ENCODE measurements around the gene ARRB1.

ARRB1 gene

GRCh38 chr11:75264971-75265370, 86.5 kb downstream of the ARRB1 start:
- Histone ChIP-seq H3K36me3 (ENCODE audit: control insufficient read depth in 1 of 2, insufficient read depth in 2 of 2, low read length in 2 of 2) (peaks cover 19 to 24% of the 10 kb centered on the region in 2 experiments), H3K4ac (ENCODE audit: low read depth, low read length) (no peak overlapping the region), H4K91ac (ENCODE audit: low read depth, low read length) (no peak overlapping the region), H2AFZ (ENCODE audit: insufficient read depth, low read length, poor library complexity) (no peak overlapping the region), H4K12ac (ENCODE audit: low read depth, low read length) (no peak overlapping the region), H3K27ac (ENCODE audit: low read depth, low read length) (no peak overlapping the region), H4K8ac (ENCODE audit: low read depth, low read length) (no peak overlapping the region), H2AK5ac (ENCODE audit: low read length) (no peak overlapping the region), H3K9ac (ENCODE audit: low read length) (no peak overlapping the region), H2BK12ac (ENCODE audit: low read length) (no peak overlapping the region), H3K4me2 (ENCODE audit: low read length) (no peak overlapping the region), H2BK120ac (ENCODE audit: insufficient read depth, low read length, poor library complexity) (no peak overlapping the region), H3K4me1 (ENCODE audit: control insufficient read depth in 1 of 2, insufficient read depth in 2 of 2, low read length in 2 of 2) (peaks cover 0 to 2% of the 10 kb centered on the region in 2 experiments), H3K79me1 (ENCODE audit: low read length) (no peaks in the 10 kb centered on the region), H3K27me3 (ENCODE audit: insufficient read depth, low read length) (no peaks in the 10 kb centered on the region), H3K4me3 (ENCODE audit: low read depth, low read length) (no peak overlapping the region), H3K14ac (ENCODE audit: low read length) (no peak overlapping the region), H3K18ac (ENCODE audit: low read length) (no peak overlapping the region), H3K9me3 (ENCODE audit: insufficient read depth, low read depth, low read length) (no peaks in the 10 kb centered on the region), H2BK5ac (ENCODE audit: low read depth, low read length, poor library complexity) (no peak overlapping the region), H3K79me2 (ENCODE audit: control insufficient read depth, insufficient read depth, low read length, poor library complexity) (no peaks in the 10 kb centered on the region), H3K23ac (ENCODE audit: low read length) (no peak overlapping the region)
- WGBS (ENCODE audit: extremely low coverage, insufficient coverage, insufficient read length): no CpG with 5 or more reads among the region's 6 CpGs
- no peak for DNase-seq

DNA sequence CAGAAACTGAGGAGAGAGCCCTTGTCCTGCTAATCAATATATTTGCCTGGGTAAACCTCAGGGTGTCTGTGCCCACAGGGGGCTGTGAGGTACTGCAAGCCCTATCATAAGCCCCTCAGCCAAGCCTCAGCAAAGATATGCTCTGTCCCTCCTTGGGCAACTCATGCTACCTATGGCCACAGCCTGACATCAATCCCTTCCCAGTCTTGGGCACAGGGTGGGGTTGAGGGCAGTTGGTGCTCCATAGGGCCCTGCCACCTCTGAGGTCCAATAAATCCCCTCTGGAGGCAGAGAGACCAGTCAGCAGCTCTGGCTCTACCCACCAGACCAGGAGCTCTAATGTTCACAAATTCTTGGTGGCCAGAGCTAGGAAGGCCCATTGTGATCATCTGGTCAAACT, 87.1 kb downstream of the ARRB1 start:
- no peak overlapping the region for H3K4me3 ChIP-seq (ENCODE audit: low read depth, low read length)
- H2BK12ac ChIP-seq (ENCODE audit: low read length): no peak overlapping the region
- H4K91ac ChIP-seq (ENCODE audit: low read depth, low read length): no peak overlapping the region
- H3K27ac ChIP-seq (ENCODE audit: low read depth, low read length): no peak overlapping the region
- H2BK5ac ChIP-seq (ENCODE audit: low read depth, low read length, poor library complexity): no peak overlapping the region
- H4K12ac ChIP-seq (ENCODE audit: low read depth, low read length): no peak overlapping the region
- H3K9me3 ChIP-seq (ENCODE audit: insufficient read depth, low read depth, low read length): no peaks in the 10 kb centered on the region
- no peak overlapping the region for H2BK120ac ChIP-seq (ENCODE audit: insufficient read depth, low read length, poor library complexity)
- H3K27me3 ChIP-seq (ENCODE audit: insufficient read depth, low read length): no peaks in the 10 kb centered on the region
- no peaks in the 10 kb centered on the region for H3K79me1 ChIP-seq (ENCODE audit: low read length)
- H3K36me3 ChIP-seq (ENCODE audit: control insufficient read depth in 1 of 2, insufficient read depth in 2 of 2, low read length in 2 of 2): peaks cover 19 to 24% of the 10 kb centered on the region in 2 experiments
- H3K4me2 ChIP-seq (ENCODE audit: low read length): no peak overlapping the region
- no peak overlapping the region for H3K23ac ChIP-seq (ENCODE audit: low read length)
- peaks cover 0 to 2% of the 10 kb centered on the region in 2 experiments for H3K4me1 ChIP-seq (ENCODE audit: control insufficient read depth in 1 of 2, insufficient read depth in 2 of 2, low read length in 2 of 2)
- H2AFZ ChIP-seq (ENCODE audit: insufficient read depth, low read length, poor library complexity): no peak overlapping the region
- H3K14ac ChIP-seq (ENCODE audit: low read length): no peak overlapping the region
- no peak overlapping the region for H4K8ac ChIP-seq (ENCODE audit: low read depth, low read length)
- no peak overlapping the region for H2AK5ac ChIP-seq (ENCODE audit: low read length)
- no peak for DNase-seq
- H3K9ac ChIP-seq (ENCODE audit: low read length): no peak overlapping the region
- H3K18ac ChIP-seq (ENCODE audit: low read length): no peak overlapping the region
- no peaks in the 10 kb centered on the region for H3K79me2 ChIP-seq (ENCODE audit: control insufficient read depth, insufficient read depth, low read length, poor library complexity)
- no peak overlapping the region for H3K4ac ChIP-seq (ENCODE audit: low read depth, low read length)

- no peaks in the 10 kb centered on the region for H3K79me1 ChIP-seq (ENCODE audit: low read length)
- peaks cover 0 to 2% of the 10 kb centered on the region in 2 experiments for H3K4me1 ChIP-seq (ENCODE audit: control insufficient read depth in 1 of 2, insufficient read depth in 2 of 2, low read length in 2 of 2)
- H3K23ac ChIP-seq (ENCODE audit: low read length): no peak overlapping the region
- H3K4me2 ChIP-seq (ENCODE audit: low read length): no peak overlapping the region
- H3K27ac ChIP-seq (ENCODE audit: low read depth, low read length): no peak overlapping the region
- no peak for DNase-seq
- no CpG with 5 or more reads among the region's 4 CpGs for WGBS (ENCODE audit: extremely low coverage, insufficient coverage, insufficient read length)
- no peak overlapping the region for H2BK120ac ChIP-seq (ENCODE audit: insufficient read depth, low read length, poor library complexity)
- no peak overlapping the region for H4K8ac ChIP-seq (ENCODE audit: low read depth, low read length)
- no peak overlapping the region for H2BK12ac ChIP-seq (ENCODE audit: low read length)
- H2BK5ac ChIP-seq (ENCODE audit: low read depth, low read length, poor library complexity): no peak overlapping the region
- H2AK5ac ChIP-seq (ENCODE audit: low read length): no peak overlapping the region
- H3K4ac ChIP-seq (ENCODE audit: low read depth, low read length): no peak overlapping the region
- H4K12ac ChIP-seq (ENCODE audit: low read depth, low read length): no peak overlapping the region
- no peak overlapping the region for H3K4me3 ChIP-seq (ENCODE audit: low read depth, low read length)
- H3K36me3 ChIP-seq (ENCODE audit: control insufficient read depth in 1 of 2, insufficient read depth in 2 of 2, low read length in 2 of 2): peaks cover 19 to 24% of the 10 kb centered on the region in 2 experiments
- no peak overlapping the region for H4K91ac ChIP-seq (ENCODE audit: low read depth, low read length)
- no peaks in the 10 kb centered on the region for H3K27me3 ChIP-seq (ENCODE audit: insufficient read depth, low read length)
- no peak overlapping the region for H3K9ac ChIP-seq (ENCODE audit: low read length)
- H3K18ac ChIP-seq (ENCODE audit: low read length): no peak overlapping the region
- no peaks in the 10 kb centered on the region for H3K79me2 ChIP-seq (ENCODE audit: control insufficient read depth, insufficient read depth, low read length, poor library complexity)
- no peak overlapping the region for H2AFZ ChIP-seq (ENCODE audit: insufficient read depth, low read length, poor library complexity)
- no peak overlapping the region for H3K14ac ChIP-seq (ENCODE audit: low read length)
- no peaks in the 10 kb centered on the region for H3K9me3 ChIP-seq (ENCODE audit: insufficient read depth, low read depth, low read length)
These were observed 87.5 kb downstream of the ARRB1 start for GRCh38 chr11:75263944-75264349.

- no peak overlapping the region for H2AFZ ChIP-seq (ENCODE audit: insufficient read depth, low read length, poor library complexity)
- H3K9ac ChIP-seq (ENCODE audit: low read length): no peak overlapping the region
- H3K27me3 ChIP-seq (ENCODE audit: insufficient read depth, low read length): no peaks in the 10 kb centered on the region
- no peak overlapping the region for H3K23ac ChIP-seq (ENCODE audit: low read length)
- no peak overlapping the region for H3K4me3 ChIP-seq (ENCODE audit: low read depth, low read length)
- no peak overlapping the region for H3K4me2 ChIP-seq (ENCODE audit: low read length)
- WGBS (ENCODE audit: extremely low coverage, insufficient coverage, insufficient read length): no CpG with 5 or more reads among the region's 17 CpGs
- peaks cover 14 to 20% of the 10 kb centered on the region in 2 experiments for H3K36me3 ChIP-seq (ENCODE audit: control insufficient read depth in 1 of 2, insufficient read depth in 2 of 2, low read length in 2 of 2)
- H3K4ac ChIP-seq (ENCODE audit: low read depth, low read length): no peak overlapping the region
- H3K79me2 ChIP-seq (ENCODE audit: control insufficient read depth, insufficient read depth, low read length, poor library complexity): no peaks in the 10 kb centered on the region
- no peak overlapping the region for H2BK120ac ChIP-seq (ENCODE audit: insufficient read depth, low read length, poor library complexity)
- H2AK5ac ChIP-seq (ENCODE audit: low read length): no peak overlapping the region
- H3K18ac ChIP-seq (ENCODE audit: low read length): no peak overlapping the region
- no peak overlapping the region for H3K14ac ChIP-seq (ENCODE audit: low read length)
- no peak overlapping the region for H3K27ac ChIP-seq (ENCODE audit: low read depth, low read length)
- H2BK12ac ChIP-seq (ENCODE audit: low read length): no peak overlapping the region
- H4K8ac ChIP-seq (ENCODE audit: low read depth, low read length): no peak overlapping the region
- no peak overlapping the region for H4K12ac ChIP-seq (ENCODE audit: low read depth, low read length)
- no peak overlapping the region for H4K91ac ChIP-seq (ENCODE audit: low read depth, low read length)
- H3K79me1 ChIP-seq (ENCODE audit: low read length): no peaks in the 10 kb centered on the region
- no peaks in the 10 kb centered on the region for H3K9me3 ChIP-seq (ENCODE audit: insufficient read depth, low read depth, low read length)
- no peak for DNase-seq
- H2BK5ac ChIP-seq (ENCODE audit: low read depth, low read length, poor library complexity): no peak overlapping the region
- H3K4me1 ChIP-seq (ENCODE audit: control insufficient read depth in 1 of 2, insufficient read depth in 2 of 2, low read length in 2 of 2): peaks cover 0 to 2% of the 10 kb centered on the region in 2 experiments
These were observed 88.3 kb downstream of the ARRB1 start for GRCh38 chr11:75262961-75263852.
